Type B pancreatic cell (in vitro differentiated cells): ENCODE results near the gene GATA6. TPM values are rescaled to one million over a fixed set of nuclear protein-coding genes. Genes with fewer than 3 reads are reported as not detected.
A peak's percentile ranks its signal among the peaks of the same experiment; 100 is the strongest.

Experiments used
- DNase-seq: peaks from one replicate; pipeline ENCODE4 v3.0.0; 2021; ENCODE audit warnings: mixed read lengths; ENCODE audit not compliant: unreplicated experiment; ENCODE audit errors: extremely low spot score
- H3K27ac Mint-ChIP-seq: 2 replicates; pipeline ENCODE4 v1.8.0; 2021; ENCODE audit warnings: mild to moderate bottlenecking, mixed read lengths
- H3K27me3 Mint-ChIP-seq: 2 replicates; pipeline ENCODE4 v1.8.0; 2021; ENCODE audit warnings: mixed read lengths
- H3K36me3 Mint-ChIP-seq: 2 replicates; pipeline ENCODE4 v1.8.0; 2021; ENCODE audit warnings: mixed read lengths
- H3K4me1 Mint-ChIP-seq: one replicate; pipeline ENCODE4 v1.8.0; 2021; ENCODE audit warnings: mixed read lengths; ENCODE audit not compliant: unreplicated experiment
- H3K4me3 Mint-ChIP-seq: 2 replicates; pipeline ENCODE4 v1.8.0; 2021; ENCODE audit warnings: mild to moderate bottlenecking, mixed read lengths
- H3K9me3 Mint-ChIP-seq: 2 replicates; pipeline ENCODE4 v1.8.0; 2021; ENCODE audit warnings: mixed read lengths
- total RNA-seq: library from RNA; stranded (reverse); gene quantifications from 2 replicates; pipeline ENCODE4 v1.2.1, GENCODE V29; 2021; ENCODE audit warnings: low replicate concordance
- TF ChIP-seq, protein P1 (sequence below): fragments of 200-600 bp; sonication (generic); conservative IDR thresholded peaks from 2 replicates; pipeline ENCODE4 v1.5.0; 2021; ENCODE audit warnings: antibody characterized with exemption, mild to moderate bottlenecking

GATA6 gene
- total RNA-seq, 1 donor from 2014 or later = 37.7 TPM

DNA sequence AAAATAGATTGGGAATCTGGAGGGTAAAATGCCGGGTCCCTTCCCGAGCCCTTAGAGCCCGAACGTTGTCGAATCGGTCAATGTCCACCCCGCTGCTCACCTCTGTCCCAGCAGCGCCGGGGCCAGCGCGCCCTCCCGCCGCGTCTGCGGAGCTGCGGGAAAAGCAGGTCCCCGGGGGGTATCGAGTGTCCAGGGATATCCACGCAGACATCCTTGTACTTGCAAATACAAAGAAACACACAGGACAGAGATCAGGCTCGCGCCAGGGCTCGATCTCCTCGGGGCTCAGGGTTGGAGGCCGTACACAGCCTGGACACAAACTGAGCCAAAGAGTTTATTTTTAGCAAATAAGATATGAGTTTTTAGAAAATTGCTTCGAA is 2.3 kb upstream of the GATA6 start:
- Mint-ChIP-seq H3K27me3 (peaks cover 81% of the 10 kb centered on the region), H3K36me3 (no peaks in the 10 kb centered on the region), H3K9me3 (no peaks in the 10 kb centered on the region), H3K4me1 (peaks cover 7% of the 10 kb centered on the region), H3K27ac (peak overlapping the region; percentile 93), H3K4me3 (peak overlapping the region; percentile 91)
- TF ChIP-seq, protein P1, sequence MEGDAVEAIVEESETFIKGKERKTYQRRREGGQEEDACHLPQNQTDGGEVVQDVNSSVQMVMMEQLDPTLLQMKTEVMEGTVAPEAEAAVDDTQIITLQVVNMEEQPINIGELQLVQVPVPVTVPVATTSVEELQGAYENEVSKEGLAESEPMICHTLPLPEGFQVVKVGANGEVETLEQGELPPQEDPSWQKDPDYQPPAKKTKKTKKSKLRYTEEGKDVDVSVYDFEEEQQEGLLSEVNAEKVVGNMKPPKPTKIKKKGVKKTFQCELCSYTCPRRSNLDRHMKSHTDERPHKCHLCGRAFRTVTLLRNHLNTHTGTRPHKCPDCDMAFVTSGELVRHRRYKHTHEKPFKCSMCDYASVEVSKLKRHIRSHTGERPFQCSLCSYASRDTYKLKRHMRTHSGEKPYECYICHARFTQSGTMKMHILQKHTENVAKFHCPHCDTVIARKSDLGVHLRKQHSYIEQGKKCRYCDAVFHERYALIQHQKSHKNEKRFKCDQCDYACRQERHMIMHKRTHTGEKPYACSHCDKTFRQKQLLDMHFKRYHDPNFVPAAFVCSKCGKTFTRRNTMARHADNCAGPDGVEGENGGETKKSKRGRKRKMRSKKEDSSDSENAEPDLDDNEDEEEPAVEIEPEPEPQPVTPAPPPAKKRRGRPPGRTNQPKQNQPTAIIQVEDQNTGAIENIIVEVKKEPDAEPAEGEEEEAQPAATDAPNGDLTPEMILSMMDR = no peak
- no peak for DNase-seq

DNA sequence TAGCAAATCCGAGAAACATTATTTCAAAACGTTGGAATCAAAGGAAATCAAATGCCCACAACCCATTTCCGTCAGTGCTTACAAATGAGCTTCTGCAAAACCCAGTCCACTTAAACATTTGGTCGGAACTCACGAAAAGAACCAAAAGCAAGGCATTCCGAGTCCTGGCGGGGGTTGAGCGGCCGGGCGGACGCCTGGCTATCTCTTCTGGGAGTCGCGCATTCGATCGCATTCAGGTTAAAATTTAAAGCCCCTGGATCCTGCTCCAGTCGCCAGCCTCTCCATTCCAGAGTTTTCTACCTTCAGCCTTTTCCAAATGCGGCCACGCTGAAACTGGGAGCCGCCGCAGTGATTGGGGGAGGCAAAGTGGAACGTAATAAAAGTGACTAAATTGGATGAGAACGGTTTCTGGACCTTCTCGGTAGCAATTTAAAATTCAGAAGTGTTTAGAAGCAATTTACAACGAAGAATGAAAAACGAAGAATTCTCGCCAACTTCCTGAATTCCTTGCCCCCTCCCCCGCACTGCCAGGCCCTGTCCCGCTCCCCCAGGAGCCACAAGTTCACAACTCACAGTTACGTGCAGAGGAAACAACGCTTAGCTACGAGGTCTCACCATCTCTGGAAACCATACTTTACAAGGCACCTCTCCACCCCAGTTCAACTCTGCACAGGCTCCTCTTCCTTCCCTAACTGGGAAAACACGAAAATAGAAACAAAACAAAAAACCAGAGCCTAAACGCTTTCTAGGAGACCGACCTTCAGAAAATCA is 1.7 kb upstream of the GATA6 start:
- no peak for DNase-seq
- Mint-ChIP-seq H3K4me3 (peak overlapping the region; percentile 91), H3K36me3 (peaks cover 3% of the 10 kb centered on the region), H3K9me3 (no peaks in the 10 kb centered on the region), H3K27ac (peak overlapping the region; percentile 93), H3K4me1 (peaks cover 7% of the 10 kb centered on the region), H3K27me3 (peaks cover 80% of the 10 kb centered on the region)
- TF ChIP-seq, protein P1 = no peak

DNA sequence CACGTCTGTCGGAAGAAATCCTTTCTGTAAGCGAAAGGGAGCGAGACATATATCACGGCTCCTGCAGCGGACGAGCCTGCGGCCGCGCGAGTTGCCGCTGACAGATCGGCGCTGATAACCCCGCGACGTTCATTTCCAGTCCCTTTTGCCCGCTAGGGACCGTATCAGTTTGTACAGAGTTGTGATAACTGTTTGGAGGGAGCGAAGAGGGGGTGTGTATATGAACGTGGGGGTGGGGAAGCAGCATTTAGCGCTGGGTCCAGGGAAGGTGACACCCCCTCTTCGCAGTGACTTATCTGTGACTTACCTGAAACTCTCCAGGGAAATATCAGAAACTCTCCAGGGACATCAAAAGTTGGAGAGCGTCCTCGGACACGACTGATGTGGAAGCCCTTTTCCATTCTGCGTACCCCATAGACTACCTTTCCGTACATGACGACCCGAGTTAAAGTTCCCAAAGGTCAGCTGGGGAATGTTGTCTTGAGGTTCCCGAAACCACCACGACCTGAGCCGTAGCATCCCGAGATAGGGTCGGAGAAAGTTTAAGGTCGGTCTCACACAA is 948 bp upstream of the GATA6 start:
- Mint-ChIP-seq H3K27ac (peak overlapping the region; percentile 93), H3K36me3 (peaks cover 10% of the 10 kb centered on the region), H3K27me3 (peaks cover 80% of the 10 kb centered on the region), H3K4me3 (peak overlapping the region; percentile 91), H3K4me1 (peaks cover 7% of the 10 kb centered on the region), H3K9me3 (no peaks in the 10 kb centered on the region)
- TF ChIP-seq, protein P1 = peak; percentile 58
- no peak for DNase-seq

DNA sequence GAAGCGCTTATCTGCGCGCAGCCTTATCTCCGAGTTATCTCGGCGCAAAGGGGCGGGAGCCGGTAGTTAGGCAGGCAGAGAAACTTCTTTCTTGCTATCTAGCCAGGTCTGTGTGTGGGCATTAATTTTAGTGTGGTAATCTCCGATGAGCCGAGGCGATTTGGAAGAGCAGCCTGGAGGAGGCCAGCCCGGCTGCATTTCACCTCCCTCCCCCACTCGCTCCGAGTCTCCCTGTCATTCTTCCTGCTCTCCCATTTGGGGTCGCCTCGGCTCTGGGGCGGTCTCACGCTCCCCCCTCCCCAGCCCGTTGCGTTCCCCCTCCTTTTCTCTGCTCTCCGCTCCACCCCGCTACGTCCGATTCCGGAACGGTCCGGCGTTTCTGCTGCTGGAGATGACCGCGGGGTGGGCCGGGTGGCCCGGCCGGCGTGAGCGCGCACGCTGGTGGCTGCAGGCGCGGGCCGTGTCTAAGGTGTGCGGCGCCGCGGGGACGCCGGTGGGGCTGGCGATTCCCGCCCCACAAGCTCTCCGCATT is 566 bp downstream of the GATA6 start:
- Mint-ChIP-seq H3K27me3 (peaks cover 83% of the 10 kb centered on the region), H3K27ac (peak overlapping the region; percentile 93), H3K9me3 (no peaks in the 10 kb centered on the region), H3K4me1 (peaks cover 7% of the 10 kb centered on the region), H3K4me3 (peak overlapping the region; percentile 93), H3K36me3 (peaks cover 21% of the 10 kb centered on the region)
- DNase-seq = no peak
- TF ChIP-seq, protein P1 = no peak

DNA sequence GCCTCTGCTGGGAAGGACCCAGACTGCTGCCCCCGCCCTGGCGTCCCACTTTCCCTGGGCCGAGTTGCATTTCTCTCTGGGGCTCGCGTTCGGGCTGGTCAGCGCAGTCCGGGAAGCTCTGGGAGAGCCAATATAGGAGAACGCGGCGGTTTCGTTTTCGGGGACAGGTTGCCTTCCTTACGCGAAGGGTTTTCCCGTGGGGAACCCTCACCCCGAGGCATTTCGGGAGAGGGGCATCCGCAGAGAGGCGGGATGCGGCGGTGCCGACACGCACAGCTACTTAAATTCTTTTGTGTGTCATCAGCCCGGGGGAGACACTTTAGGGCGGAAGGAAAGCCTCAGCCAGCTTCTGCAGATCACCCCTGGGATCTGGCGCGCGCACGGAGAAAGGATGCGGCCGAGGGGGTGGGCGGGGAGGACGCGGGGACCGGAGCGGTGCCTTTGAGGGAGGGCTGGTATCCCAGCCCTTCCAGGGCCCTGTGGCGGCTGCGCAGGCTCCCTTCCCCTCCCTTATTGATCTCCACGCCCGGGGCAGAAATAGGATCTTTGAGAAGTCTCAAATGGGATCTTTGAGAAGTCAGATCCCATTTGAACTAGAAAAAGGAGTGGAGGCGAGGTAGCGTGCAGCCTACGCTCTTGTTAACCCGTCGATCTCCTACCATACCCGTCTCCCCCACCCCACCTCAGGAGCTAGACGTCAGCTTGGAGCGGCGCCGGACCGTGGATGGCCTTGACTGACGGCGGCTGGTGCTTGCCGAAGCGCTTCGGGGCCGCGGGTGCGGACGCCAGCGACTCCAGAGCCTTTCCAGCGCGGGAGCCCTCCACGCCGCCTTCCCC is 1.2 kb downstream of the GATA6 start:
- H3K36me3 Mint-ChIP-seq = peaks cover 25% of the 10 kb centered on the region
- TF ChIP-seq, protein P1 = no peak
- H3K9me3 Mint-ChIP-seq = no peaks in the 10 kb centered on the region
- H3K4me3 Mint-ChIP-seq = peak overlapping the region; percentile 93
- DNase-seq = no peak
- peaks cover 85% of the 10 kb centered on the region for H3K27me3 Mint-ChIP-seq
- peaks cover 3% of the 10 kb centered on the region for H3K4me1 Mint-ChIP-seq
- H3K27ac Mint-ChIP-seq = peak overlapping the region; percentile 93
